Measurements from ENCODE around the gene RARRES2. TPM values are rescaled to one million over a fixed set of nuclear protein-coding genes. Genes with fewer than 3 reads are reported as not detected.
"Not testable (repeated sequence)": the region's sequence is repeated elsewhere in the genome, so short reads cannot be mapped to it uniquely, and the experiment has no call there.

Gene RARRES2
- total RNA-seq (100 to 1,000 TPM in 1 of 2 donors, 10 to 100 TPM in 1; 44.5 to 234 TPM), polyA plus RNA-seq (ENCODE audit: insufficient read length in 2 of 2) (10 to 100 TPM; 25.1 to 91.8 TPM)
- long read RNA-seq, donor 1, transcript RARRES2-201 (6 exons, 740 nt): major isoform, 58 of 69 reads
- long read RNA-seq, donor 1, transcript RARRES2-202 (5 exons, 1,618 nt): minor isoform, 7 of 69 reads
- long read RNA-seq, donor 1, partial matches to known transcripts: 0 of 69 reads
- long read RNA-seq, donor 1, other reads (novel, unspliced or antisense): 0 of 69 reads
- long read RNA-seq, donor 2, partial matches to known transcripts: 0 of 5 reads
- long read RNA-seq, donor 2, other reads (novel, unspliced or antisense): 0 of 5 reads
- long read RNA-seq, donor 3, transcript RARRES2-201 (6 exons, 740 nt): major isoform, 13 of 16 reads
- long read RNA-seq, donor 3, partial matches to known transcripts: 0 of 16 reads
- long read RNA-seq, donor 3, other reads (novel, unspliced or antisense): 0 of 16 reads
- long read RNA-seq, donor 4, transcript RARRES2-202 (5 exons, 1,618 nt): minor isoform, 73 of 400 reads
- long read RNA-seq, donor 4, transcript RARRES2-201 (6 exons, 740 nt): major isoform, 271 of 400 reads
- long read RNA-seq, donor 4, transcript RARRES2-204 (4 exons, 1,907 nt): minor isoform, 12 of 400 reads
- long read RNA-seq, donor 4, partial matches to known transcripts: 42 of 400 reads
- long read RNA-seq, donor 4, other reads (novel, unspliced or antisense): 0 of 400 reads

DNA sequence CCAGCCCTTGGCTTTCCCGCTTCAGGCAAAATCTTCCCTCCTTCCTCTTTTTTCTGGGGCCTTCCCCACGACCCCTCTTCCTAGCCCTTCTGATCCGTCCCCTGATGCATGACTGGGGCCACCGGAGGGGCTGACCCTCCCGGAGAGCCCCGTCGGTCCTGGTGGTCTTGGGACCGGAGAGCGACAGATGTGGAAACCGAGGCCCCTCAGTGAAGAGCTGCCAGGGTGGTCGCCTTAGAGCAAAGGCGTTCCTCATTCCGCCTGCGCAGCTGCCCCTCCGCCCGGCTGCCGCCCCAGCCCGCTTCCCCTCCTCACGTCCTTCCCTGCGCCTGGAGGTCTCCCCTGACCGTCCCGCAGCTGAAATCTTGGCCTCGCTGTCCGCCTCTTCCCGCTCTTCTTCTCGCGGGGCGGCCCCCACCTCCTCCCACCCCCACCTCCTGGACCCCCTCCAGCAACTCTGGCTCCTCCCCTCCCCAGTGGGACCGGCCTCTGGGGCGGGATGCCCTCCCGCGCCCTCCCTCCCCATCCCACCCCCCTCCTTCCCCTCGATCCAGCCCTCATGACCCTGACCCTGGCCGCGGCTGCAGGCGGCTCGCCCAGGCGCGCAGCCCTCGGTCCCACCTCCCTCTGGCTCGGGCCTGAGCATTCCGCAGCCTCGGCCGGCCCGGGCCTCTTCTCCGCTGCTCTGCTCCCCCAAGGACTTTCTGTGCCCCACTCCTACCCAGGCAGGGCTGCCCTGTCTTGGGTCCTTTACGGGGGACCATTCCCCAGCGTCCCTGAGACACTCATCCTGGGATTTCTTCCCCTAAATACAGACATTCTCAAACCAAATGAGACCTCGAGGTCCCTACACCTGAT, at the start of gene RARRES2:
RARRES2 (minus strand) TSS at position 367 of the 858 bp plus-strand sequence. CDS start 1,020 bp downstream, outside the sequence.
- H3K9me3 ChIP-seq (ENCODE audit: control insufficient read depth, insufficient read depth, low read length): no peaks in the 10 kb centered on the region
- peak within 1 kb of the TSS; percentile 64 for H3K27ac ChIP-seq (ENCODE audit: low read depth, low read length)
- 7% methylated on average over 38 of the region's 49 CpGs for WGBS (ENCODE audit: insufficient coverage)
- peaks cover 43% of the 10 kb centered on the region for H3K4me1 ChIP-seq (ENCODE audit: control insufficient read depth, insufficient read depth, low read length)
- DNase-seq (ENCODE audit: low read depth in 4 of 6, low spot score in 6 of 6): peak in 1 of 6 donors; percentile 68
- H3K4me3 ChIP-seq (ENCODE audit: low read depth, low read length): peak within 1 kb of the TSS; percentile 57
- H3K27me3 ChIP-seq (ENCODE audit: control insufficient read depth, insufficient read depth, low read length): peaks cover 15% of the 10 kb centered on the region
- peaks cover 34% of the 10 kb centered on the region for H3K36me3 ChIP-seq (ENCODE audit: control insufficient read depth, insufficient read depth, low read length)

DNA sequence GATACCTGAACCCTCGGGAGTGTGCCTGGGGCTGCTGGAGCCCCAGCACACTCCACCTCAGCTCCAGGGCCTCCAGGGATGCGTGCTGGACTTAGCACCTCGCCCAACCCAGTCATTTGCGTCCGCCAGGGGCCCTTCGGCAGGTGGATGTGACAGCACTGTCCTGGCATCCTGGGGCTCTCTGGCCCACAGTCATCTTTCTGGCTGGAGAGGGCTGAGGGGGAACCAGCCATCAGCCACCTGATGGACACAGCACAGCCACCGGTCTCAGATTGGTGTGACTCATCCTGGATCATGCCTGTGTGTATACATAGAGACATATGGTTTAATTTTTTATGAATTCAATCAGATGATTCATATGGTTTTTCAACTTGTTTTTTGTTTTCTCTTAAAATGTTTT, 48.8 kb upstream of the RARRES2 start:
- Histone ChIP-seq H3K9me3 (ENCODE audit: control insufficient read depth, insufficient read depth, low read length) (no peaks in the 10 kb centered on the region), H3K27ac (ENCODE audit: low read depth, low read length) (no peak overlapping the region), H3K36me3 (ENCODE audit: control insufficient read depth, insufficient read depth, low read length) (peaks cover 29% of the 10 kb centered on the region), H3K27me3 (ENCODE audit: control insufficient read depth, insufficient read depth, low read length) (no peaks in the 10 kb centered on the region), H3K4me1 (ENCODE audit: control insufficient read depth, insufficient read depth, low read length) (peaks cover 43% of the 10 kb centered on the region), H3K4me3 (ENCODE audit: low read depth, low read length) (no peak overlapping the region)
- WGBS (ENCODE audit: insufficient coverage): 87% methylated on average over 6 of the region's 7 CpGs
- DNase-seq (ENCODE audit: low read depth in 4 of 6, low spot score in 6 of 6): no peak

DNA sequence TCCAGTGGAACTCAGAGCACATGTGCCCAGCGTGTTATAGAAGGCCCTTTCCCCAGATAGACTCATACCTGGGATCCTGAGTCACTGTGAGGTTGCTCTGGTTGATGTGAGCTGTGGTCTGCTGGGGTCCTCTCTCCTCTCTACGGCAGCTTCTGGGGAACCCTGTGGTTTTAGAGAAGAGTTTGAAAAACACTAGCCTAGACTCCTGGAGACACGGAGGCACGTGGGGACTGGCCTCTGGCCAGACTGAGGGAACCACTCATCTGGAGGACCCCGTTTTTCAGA, 48.0 kb upstream of the RARRES2 start:
- H3K27me3 ChIP-seq (ENCODE audit: control insufficient read depth, insufficient read depth, low read length): no peaks in the 10 kb centered on the region
- no peak overlapping the region for H3K27ac ChIP-seq (ENCODE audit: low read depth, low read length)
- H3K36me3 ChIP-seq (ENCODE audit: control insufficient read depth, insufficient read depth, low read length): peaks cover 29% of the 10 kb centered on the region
- no peak overlapping the region for H3K4me3 ChIP-seq (ENCODE audit: low read depth, low read length)
- DNase-seq (ENCODE audit: low read depth in 4 of 6, low spot score in 6 of 6): no peak
- H3K4me1 ChIP-seq (ENCODE audit: control insufficient read depth, insufficient read depth, low read length): peaks cover 50% of the 10 kb centered on the region
- no peaks in the 10 kb centered on the region for H3K9me3 ChIP-seq (ENCODE audit: control insufficient read depth, insufficient read depth, low read length)
- no CpG with 5 or more reads among the region's 5 CpGs for WGBS (ENCODE audit: insufficient coverage)

DNA sequence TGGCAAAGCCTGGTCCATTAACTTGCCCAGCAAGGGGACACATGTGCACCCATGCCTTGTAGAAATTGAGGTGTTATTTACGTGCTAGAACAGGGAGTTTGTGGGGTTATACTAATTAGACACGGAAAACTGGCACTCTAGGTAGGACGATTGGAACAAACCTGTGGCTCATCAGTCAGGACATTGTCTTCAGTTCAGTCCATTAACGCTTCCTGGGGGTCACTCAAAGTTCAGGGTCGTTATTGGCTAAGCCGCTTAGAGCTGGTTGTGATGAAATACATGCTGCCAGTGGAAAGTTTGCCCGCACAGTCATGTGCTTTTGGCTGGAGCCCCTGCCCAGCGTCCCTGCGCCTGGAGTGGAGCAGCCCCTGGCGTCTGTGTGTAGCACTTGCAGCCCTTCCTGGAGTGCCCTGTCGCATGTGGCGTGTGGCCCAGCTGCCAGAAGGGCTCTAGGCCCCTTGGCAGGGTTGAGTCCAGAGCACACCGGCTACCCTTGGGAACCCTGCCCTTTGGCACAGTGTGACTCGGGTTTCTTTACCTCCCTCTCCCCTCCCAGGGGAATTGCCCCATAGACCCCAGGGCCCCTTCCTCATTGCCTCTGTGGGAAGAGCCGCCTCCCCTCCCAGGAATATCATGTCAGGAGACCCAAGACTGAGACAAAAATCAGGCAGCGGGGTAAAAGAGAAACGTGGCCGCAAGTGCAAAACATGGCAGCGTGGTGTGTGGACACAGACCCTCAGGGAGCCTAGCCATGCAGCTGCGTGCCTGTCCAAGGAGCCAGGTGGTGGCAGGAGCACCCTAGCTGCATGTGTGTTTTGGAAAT, 47.5 kb upstream of the RARRES2 start:
- Histone ChIP-seq H3K4me1 (ENCODE audit: control insufficient read depth, insufficient read depth, low read length) (peaks cover 56% of the 10 kb centered on the region), H3K9me3 (ENCODE audit: control insufficient read depth, insufficient read depth, low read length) (no peaks in the 10 kb centered on the region), H3K27me3 (ENCODE audit: control insufficient read depth, insufficient read depth, low read length) (no peaks in the 10 kb centered on the region), H3K27ac (ENCODE audit: low read depth, low read length) (peak overlapping the region; percentile 61), H3K36me3 (ENCODE audit: control insufficient read depth, insufficient read depth, low read length) (peaks cover 33% of the 10 kb centered on the region), H3K4me3 (ENCODE audit: low read depth, low read length) (no peak overlapping the region)
- DNase-seq (ENCODE audit: low read depth in 4 of 6, low spot score in 6 of 6): peak in 2 of 6 donors; percentile 78 to 86
- 40% methylated on average over 20 of the region's 20 CpGs for WGBS (ENCODE audit: insufficient coverage)

DNA sequence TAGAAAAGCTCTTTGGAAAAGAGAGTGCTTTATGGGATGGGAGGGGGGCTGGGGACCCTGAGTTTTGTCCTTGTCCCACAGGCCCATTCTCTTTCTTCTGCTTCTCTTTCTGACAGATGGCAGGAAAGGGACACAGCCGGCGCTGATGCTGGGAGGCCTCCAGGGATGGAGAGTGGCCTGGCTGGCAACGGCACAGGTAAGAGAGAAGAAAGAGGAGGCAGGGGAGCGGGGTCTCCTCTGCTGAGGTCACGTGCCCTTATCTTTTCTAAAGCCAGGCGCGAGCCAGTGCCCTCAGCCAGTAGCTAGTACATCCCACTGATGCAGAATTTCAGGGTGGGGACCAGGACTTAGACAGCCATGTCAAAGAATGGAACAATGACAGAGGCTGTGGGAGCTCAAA, 46.9 kb upstream of the RARRES2 start:
- Histone ChIP-seq H3K4me1 (ENCODE audit: control insufficient read depth, insufficient read depth, low read length) (peaks cover 62% of the 10 kb centered on the region), H3K27ac (ENCODE audit: low read depth, low read length) (peak overlapping the region; percentile 61), H3K4me3 (ENCODE audit: low read depth, low read length) (no peak overlapping the region)

DNA sequence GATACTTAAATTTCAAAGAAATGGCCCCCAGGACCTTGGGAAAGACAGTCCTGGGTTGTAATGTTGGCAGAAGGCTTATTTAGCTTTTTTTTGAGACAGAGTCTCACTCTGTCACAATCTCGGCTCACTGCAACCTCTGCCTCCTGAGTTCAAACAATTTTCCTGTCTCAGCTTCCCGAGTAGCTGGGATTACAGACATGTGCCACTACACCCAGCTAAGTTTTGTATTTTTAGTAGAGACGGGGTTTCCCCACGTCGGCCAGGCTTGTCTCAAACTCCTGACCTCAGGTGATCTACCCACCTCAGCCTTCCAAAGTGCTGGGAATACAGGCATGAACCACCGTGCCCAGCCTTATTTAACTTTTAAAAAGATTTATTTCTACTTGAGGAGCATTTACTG, 44.5 kb upstream of the RARRES2 start:
- Histone ChIP-seq H3K36me3 (ENCODE audit: control insufficient read depth, insufficient read depth, low read length) (peaks cover 38% of the 10 kb centered on the region), H3K4me1 (ENCODE audit: control insufficient read depth, insufficient read depth, low read length) (peaks cover 83% of the 10 kb centered on the region), H3K27ac (ENCODE audit: low read depth, low read length) (peak overlapping the region; percentile 97)
- 50% methylated on average over 3 of the region's 6 CpGs for WGBS (ENCODE audit: insufficient coverage)
- not testable (repeated sequence) for H3K4me3 ChIP-seq (ENCODE audit: low read depth, low read length); DNase-seq (ENCODE audit: low read depth in 4 of 6, low spot score in 6 of 6); H3K9me3 ChIP-seq (ENCODE audit: control insufficient read depth, insufficient read depth, low read length); H3K27me3 ChIP-seq (ENCODE audit: control insufficient read depth, insufficient read depth, low read length)

More for the DNA sequence above, 46.9 kb upstream of the RARRES2 start:
- Histone ChIP-seq H3K9me3 (ENCODE audit: control insufficient read depth, insufficient read depth, low read length) (no peaks in the 10 kb centered on the region), H3K36me3 (ENCODE audit: control insufficient read depth, insufficient read depth, low read length) (peaks cover 37% of the 10 kb centered on the region), H3K27me3 (ENCODE audit: control insufficient read depth, insufficient read depth, low read length) (no peaks in the 10 kb centered on the region)
- no peak for DNase-seq (ENCODE audit: low read depth in 4 of 6, low spot score in 6 of 6)
- 35% methylated on average over 7 of the region's 7 CpGs for WGBS (ENCODE audit: insufficient coverage)

DNA sequence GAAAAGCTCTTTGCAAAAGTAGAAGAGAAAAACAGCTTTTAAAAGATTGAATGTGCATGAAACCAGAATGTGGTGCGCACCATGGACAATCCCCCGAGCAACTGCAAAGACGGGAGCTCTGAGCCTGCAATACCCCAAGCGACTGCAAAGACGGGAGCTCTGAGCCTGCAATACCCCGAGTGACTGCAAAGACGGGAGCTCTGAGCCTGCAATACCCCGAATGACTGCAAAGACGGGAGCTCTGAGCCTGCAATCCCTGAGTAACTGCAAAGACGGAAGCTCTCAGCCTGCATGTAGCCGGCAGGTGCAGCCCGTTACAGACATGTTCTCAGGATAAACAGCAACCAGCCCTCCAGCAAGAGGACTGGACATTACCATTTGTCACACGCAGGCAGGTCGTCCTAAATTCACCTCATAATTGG, 43.9 kb upstream of the RARRES2 start:
- Histone ChIP-seq H3K4me3 (ENCODE audit: low read depth, low read length) (no peak overlapping the region), H3K27ac (ENCODE audit: low read depth, low read length) (peak overlapping the region; percentile 97), H3K4me1 (ENCODE audit: control insufficient read depth, insufficient read depth, low read length) (peaks cover 89% of the 10 kb centered on the region), H3K9me3 (ENCODE audit: control insufficient read depth, insufficient read depth, low read length) (no peaks in the 10 kb centered on the region), H3K36me3 (ENCODE audit: control insufficient read depth, insufficient read depth, low read length) (peaks cover 38% of the 10 kb centered on the region), H3K27me3 (ENCODE audit: control insufficient read depth, insufficient read depth, low read length) (no peaks in the 10 kb centered on the region)
- peak in 2 of 6 donors; percentile 59 to 73 for DNase-seq (ENCODE audit: low read depth in 4 of 6, low spot score in 6 of 6)
- 18% methylated on average over 12 of the region's 14 CpGs for WGBS (ENCODE audit: insufficient coverage)

DNA sequence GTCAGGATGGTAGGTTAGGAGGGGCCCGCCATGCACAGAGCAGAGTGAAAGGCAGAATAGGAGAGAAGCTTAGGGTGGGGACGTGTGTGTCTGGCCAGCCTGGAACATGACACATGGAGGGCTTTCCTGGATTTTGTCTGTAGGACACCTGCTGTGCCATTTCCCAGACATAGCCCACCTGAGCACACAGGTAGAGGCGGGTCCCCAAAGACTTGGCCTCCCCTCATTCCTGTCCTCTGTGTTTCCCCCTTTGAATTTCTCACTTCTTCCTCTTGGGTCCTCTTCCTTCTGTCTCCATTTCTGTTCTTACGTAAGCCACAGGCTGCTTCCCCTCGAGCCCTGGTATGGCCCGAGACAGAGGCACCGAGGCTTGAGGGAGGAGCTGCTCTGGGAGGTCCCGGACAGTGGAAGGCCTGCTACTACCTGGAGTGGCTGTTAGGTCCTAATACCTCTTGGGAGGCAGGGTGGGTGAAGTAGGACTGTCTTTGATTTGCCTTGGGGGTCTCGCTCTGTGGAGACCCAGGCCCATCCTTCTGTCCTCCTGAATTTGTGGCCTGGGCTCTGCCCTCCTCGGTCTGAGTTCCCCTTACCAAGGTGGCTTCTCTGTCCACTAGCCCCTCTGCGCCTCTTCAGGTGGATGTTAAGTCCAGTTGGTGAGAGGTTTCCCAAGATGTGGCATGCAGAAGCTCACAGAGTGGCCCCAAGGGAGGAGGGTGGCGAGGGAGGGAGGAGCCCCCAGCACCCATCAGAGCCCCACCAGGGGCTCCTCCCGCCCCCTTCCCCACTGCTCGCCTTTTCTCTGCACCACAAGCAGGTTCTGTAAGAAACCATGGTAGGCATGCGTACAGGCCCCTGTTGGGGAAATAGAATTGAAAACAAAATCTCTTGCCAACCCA, 43.2 kb upstream of the RARRES2 start:
- WGBS (ENCODE audit: insufficient coverage): 33% methylated on average over 9 of the region's 15 CpGs
- peaks cover 95% of the 10 kb centered on the region for H3K4me1 ChIP-seq (ENCODE audit: control insufficient read depth, insufficient read depth, low read length)
- DNase-seq (ENCODE audit: low read depth in 4 of 6, low spot score in 6 of 6): no peak
- peaks cover 37% of the 10 kb centered on the region for H3K36me3 ChIP-seq (ENCODE audit: control insufficient read depth, insufficient read depth, low read length)
- no peaks in the 10 kb centered on the region for H3K9me3 ChIP-seq (ENCODE audit: control insufficient read depth, insufficient read depth, low read length)
- H3K27ac ChIP-seq (ENCODE audit: low read depth, low read length): peak overlapping the region; percentile 97
- H3K4me3 ChIP-seq (ENCODE audit: low read depth, low read length): peak overlapping the region; percentile 42
- H3K27me3 ChIP-seq (ENCODE audit: control insufficient read depth, insufficient read depth, low read length): no peaks in the 10 kb centered on the region
